ENCODE data around the gene KRT5.

KRT5 gene

GRCh38 chr12:52535574-52535973 lies 15.4 kb upstream of the KRT5 start:
- DNase-seq: peak; percentile 58 to 72

- no peak for DNase-seq
Observed at GRCh38 chr12:52534482-52534881, 14.3 kb upstream of the KRT5 start.

GRCh38 chr12:52533686-52534470 lies 13.7 kb upstream of the KRT5 start:
- DNase-seq: no peak

- DNase-seq: no peak
Observed at GRCh38 chr12:52532636-52533035, 12.4 kb upstream of the KRT5 start.

GRCh38 chr12:52531566-52532300 lies 11.5 kb upstream of the KRT5 start:
- DNase-seq: no peak

- DNase-seq: no peak
Observed at GRCh38 chr12:52530905-52531304, 10.7 kb upstream of the KRT5 start.

- no peak for DNase-seq
Observed at GRCh38 chr12:52530366-52530765, 10.2 kb upstream of the KRT5 start.

GRCh38 chr12:52529846-52530245 lies 9.7 kb upstream of the KRT5 start:
- no peak for DNase-seq

- no peak for DNase-seq
Observed at GRCh38 chr12:52529417-52529816, 9.2 kb upstream of the KRT5 start.

- DNase-seq: no peak
Observed at GRCh38 chr12:52528641-52529143, 8.5 kb upstream of the KRT5 start.

GRCh38 chr12:52527121-52527800 lies 7.1 kb upstream of the KRT5 start:
- DNase-seq: no peak

GRCh38 chr12:52526511-52526951 lies 6.3 kb upstream of the KRT5 start:
- no peak for DNase-seq

- no peak for DNase-seq
Observed at GRCh38 chr12:52525661-52526499, 5.7 kb upstream of the KRT5 start.

- DNase-seq: no peak
Observed at GRCh38 chr12:52524898-52525591, 4.9 kb upstream of the KRT5 start.

GRCh38 chr12:52524241-52524897 lies 4.2 kb upstream of the KRT5 start:
- no peak for DNase-seq

GRCh38 chr12:52523824-52524223 lies 3.6 kb upstream of the KRT5 start:
- DNase-seq: no peak

GRCh38 chr12:52522346-52523011 lies 2.3 kb upstream of the KRT5 start:
- no peak for DNase-seq

- peak in 1 of 2 experiments; percentile 56 for DNase-seq
Observed at GRCh38 chr12:52521568-52522266, 1.5 kb upstream of the KRT5 start.

GRCh38 chr12:52521175-52521567 lies 977 bp upstream of the KRT5 start:
- no peak for DNase-seq

GRCh38 chr12:52519387-52519703 lies 849 bp downstream of the KRT5 start:
- DNase-seq: peak in 1 of 2 experiments; percentile 50
